Activated CD4-positive, alpha-beta T cell treated with anti-CD3 and anti-CD28 coated beads, Interleukin-2, Interleukin-4, amounts not matched to agents 100 ng/mL and 50 ng/mL, durations not matched to agents 16 hours and 8 hours (primary cell): Measurements from ENCODE around the gene HNF4A.

Experiments used
- DNase-seq: peaks from one replicate; pipeline ENCODE4 v3.0.0-alpha.2; 2020; ENCODE audit warnings: low spot score

The HNF4A gene

DNA sequence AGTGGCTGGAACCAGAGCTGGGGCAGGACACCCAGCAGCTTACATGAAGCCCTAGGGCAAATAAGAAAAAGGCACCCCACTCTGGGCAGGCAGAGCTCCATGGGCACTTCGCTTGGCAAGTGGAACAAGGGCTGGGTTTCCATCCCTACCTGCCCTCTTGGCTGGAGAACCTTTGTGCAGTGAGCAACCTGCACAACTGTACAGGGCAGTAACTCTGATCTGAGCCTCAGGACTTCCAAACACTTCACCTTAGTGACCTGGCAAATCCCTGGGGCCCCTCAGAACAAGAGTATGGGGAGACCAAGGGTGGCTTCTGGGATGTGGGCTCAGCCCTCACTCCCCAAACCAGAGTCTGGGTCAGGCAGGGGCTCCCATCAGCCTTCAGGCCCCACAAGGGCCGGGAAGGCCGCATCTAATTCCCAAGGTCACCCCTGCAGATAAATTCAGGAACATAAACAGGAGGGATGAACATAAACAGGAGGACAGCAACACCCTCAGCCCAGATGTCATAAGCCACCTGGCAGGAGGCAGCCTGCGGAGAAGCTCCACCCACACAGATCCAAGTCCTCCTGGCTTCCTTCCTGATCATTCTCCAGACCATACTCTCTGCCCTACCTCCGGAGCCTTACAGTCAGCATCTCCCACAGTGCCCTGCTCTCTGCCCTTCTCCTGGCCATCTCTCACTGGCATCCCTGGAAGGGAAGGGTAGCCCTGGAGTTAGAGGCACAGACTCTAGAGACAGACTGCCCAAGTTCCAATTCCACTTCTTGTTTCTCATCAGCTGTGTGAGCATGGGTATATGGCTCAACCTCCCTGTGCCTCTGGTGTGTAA is 37.5 kb downstream of the HNF4A start:
- DNase-seq = no peak

- DNase-seq = no peak
Measured at GRCh38 chr20:44393608-44394451, 38.3 kb downstream of the HNF4A start.

GRCh38 chr20:44394452-44394701 is 38.9 kb downstream of the HNF4A start:
- DNase-seq = no peak

- no peak for DNase-seq
Measured at GRCh38 chr20:44394702-44395460, 39.4 kb downstream of the HNF4A start.

DNA sequence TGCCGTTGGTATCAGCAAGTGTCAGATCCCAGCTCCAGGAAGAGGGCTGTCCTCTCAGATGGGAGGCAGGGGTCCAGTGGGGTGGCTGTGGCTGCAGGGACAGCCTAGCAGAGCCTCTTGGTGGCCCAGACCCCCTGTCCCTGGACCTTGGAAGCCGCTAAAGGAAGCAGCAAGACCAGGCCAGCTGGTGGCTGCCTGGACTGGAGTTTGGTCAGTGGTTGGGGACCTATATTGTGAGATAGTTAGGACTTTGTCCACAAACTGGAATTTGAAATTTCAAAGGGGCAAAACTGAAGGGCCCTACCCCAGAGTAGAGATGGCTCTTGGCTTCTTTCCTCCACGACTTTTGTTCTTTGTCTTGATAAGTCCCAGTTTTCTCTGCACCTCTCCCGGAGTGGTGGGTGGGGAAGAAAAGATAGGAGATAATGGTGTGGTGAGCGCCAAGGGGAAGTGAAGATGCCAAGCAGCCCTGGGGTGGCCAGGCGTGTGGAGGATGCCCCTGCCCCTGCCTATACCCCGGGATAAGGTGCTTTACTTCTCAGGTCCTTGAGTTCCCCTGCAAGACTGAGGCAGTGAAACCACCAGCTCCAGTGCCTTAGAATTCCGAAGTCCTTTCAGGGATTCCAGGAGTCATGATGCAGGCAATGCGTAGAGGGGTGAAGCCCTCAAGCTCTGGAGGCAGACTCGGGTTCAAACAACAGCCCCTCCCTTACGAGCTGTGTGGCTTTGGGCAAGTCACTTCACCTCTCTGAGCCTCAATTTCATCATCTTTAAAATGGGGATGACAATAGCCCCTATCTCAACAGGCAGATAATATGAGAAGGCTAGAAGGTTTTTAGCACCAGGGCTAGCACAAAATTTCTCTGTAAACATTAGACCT is 40.2 kb downstream of the HNF4A start:
- no peak for DNase-seq

DNA sequence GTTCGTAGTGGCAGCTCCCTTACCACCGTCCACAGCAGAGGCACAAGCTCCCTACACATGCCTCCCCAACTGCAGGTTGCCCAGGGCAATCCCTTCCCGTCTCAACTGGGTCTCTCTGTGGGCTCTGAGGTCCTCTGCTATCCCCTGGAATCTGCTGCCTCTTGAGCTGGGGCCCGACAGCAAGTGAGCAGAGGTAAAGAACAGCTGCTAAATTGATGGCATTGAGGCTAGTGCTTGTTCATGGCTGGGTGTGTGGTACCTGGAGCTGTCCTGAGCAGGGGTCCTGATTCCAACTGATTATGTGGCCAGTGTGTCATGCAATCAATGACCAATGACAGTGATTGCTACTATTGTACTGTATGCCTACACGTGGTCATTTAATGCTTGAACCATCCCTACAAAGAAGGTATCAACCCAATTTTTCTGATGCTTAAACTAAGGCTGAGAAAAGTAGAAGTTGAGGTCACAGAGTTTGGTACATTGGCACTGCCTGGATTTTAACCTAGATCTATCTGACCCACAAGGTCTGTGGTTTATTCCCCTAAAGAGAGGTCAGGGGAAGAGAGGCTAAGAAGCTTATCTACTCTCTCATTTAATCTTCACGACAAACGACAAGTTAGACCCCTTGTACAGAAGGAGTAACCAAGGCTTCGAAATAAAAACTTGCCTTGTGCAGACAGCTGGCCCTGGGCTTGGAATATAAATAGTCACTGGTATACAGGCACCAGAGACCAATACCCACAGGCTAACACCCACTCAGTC is 41.1 kb downstream of the HNF4A start:
- DNase-seq = no peak

GRCh38 chr20:44398335-44398734 is 42.8 kb downstream of the HNF4A start:
- DNase-seq = no peak

DNA sequence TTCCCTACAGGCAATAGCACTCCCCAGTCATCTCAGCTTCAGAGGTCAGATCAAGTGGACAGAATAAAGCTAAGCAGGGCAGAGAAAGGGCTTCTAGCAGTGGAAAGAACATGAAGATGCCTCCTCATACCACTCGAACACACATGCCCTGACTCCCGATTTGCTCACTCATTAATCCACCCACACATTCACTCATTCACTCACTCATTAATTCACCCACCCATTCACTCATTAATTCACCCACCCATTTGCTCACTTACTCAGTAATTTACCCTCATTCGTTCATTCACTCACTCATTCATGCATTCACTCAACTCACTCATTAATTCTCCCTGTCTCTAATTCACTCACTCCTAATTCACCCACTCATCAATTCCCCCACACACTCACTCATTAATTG is 43.9 kb downstream of the HNF4A start:
- no peak for DNase-seq

GRCh38 chr20:44400671-44400969 is 45.1 kb downstream of the HNF4A start:
- no peak for DNase-seq

DNA sequence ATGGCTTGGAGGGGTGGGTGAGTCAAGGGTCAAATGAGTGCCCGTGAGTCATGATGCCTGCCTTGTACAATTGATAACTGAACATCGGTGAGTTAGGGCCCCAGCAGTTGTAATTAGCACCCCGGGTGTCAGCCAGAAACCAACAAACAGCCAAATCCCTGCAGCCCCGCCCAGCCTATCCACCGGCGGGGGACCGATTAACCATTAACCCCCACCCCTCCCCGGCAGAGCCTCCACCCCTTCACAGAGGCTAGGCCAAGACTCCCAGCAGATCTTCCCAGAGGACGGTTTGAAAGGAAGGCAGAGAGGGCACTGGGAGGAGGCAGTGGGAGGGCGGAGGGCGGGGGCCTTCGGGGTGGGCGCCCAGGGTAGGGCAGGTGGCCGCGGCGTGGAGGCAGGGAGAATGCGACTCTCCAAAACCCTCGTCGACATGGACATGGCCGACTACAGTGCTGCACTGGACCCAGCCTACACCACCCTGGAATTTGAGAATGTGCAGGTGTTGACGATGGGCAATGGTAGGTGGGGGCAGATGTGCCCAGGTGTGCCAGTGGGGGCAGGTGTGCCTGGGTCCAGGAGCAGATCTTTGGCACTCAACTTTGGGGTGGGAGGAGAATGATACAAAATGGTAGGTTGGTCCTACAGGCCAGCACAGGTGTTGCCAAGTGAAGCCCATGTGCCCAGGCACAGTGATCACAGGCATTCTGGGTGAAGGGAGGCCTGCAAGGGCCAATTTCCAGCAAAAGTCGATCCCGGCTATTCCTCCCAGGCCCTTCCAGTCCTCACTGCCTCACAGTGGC is 45.7 kb downstream of the HNF4A start:
- no peak for DNase-seq

DNA sequence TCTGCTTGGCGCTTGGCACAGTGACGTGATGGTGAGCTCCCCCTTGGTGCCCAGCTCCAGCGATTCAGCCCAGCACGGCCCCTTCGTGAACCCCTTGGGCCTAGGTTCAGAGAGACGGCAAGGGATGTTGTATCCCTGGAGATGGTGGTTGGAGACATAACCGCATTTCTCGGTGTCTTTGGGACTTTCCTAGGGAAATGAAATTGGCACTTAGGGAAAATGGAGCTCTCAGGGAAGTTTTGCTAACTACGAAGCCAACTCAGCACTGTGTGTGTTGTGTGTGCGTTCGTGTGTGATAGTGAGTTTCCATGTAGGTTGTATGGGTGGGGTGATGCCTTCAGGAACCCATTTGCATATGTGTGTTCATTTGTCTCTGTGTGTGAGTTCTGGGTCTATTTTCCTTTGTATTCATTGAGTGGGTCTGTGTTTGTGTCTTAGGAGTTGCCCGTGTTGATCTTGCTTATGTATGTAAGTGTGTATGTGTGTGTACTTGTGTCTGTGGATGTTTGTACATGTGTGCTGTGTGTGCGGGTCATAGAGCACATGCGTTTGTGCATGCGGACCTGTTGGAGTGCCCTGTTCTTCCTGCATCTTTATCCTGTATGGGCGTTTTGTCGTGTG is 46.4 kb downstream of the HNF4A start:
- no peak for DNase-seq

DNA sequence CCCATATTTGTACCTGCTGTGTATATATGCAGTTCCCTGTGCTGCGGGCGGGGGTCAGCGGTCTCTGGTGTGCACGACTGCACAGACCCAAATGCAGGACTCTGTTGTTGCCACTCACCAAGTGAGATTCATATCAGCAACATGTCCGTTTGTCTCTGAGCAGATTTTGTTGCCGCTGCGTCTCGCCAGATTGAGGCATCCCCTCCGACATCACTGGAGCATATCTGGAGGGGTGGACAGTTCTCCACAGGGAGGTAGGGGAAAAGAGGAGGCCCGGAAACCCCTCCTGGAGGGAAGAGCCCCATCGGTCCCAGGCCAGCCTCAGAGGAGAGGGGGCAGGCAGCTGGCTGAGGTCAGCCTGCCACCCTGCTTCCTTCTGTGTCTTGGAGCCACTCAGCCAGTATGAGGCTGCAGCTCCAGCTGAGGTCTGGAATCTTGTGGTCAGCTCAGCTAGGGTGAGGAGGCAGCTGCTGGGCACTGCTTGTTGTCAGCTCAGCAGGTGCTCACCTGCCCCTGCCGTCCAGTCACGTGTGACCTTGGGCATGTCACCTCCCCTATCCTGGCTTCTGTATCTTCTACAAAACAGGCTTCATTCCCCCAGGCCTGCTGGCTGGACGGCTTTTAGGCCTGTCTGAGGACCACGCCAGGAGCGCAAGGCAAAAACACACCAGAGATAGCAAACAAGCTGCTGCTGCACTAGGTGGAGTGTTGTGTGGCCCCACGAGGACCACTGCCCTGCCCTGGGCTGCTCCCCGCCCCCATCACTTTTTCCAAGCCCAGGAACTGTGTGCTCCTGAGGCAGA is 47.1 kb downstream of the HNF4A start:
- DNase-seq = no peak

- no peak for DNase-seq
Measured at GRCh38 chr20:44403194-44404112, 48.0 kb downstream of the HNF4A start.

GRCh38 chr20:44404204-44405181 is 49.0 kb downstream of the HNF4A start:
- DNase-seq = no peak

DNA sequence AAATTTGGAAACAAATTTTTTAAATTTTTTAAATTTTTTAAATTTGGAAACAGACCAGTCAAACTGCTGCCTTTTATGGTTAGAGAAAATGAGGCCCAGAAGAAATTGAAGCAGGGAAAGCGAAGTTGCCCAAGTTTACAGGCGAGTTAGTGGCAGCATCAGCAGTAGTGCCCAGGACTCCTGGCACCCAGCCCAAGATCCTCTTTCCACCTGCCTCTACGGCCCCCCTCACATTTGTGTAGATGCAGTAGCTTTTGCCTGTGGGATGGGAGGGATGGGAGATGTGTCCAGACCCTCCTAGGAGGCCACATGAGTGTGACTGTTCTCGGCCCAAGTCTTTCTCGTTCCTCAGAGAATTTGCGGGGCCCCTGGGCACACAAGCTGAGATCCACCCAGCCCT is 49.8 kb downstream of the HNF4A start:
- DNase-seq = no peak

DNA sequence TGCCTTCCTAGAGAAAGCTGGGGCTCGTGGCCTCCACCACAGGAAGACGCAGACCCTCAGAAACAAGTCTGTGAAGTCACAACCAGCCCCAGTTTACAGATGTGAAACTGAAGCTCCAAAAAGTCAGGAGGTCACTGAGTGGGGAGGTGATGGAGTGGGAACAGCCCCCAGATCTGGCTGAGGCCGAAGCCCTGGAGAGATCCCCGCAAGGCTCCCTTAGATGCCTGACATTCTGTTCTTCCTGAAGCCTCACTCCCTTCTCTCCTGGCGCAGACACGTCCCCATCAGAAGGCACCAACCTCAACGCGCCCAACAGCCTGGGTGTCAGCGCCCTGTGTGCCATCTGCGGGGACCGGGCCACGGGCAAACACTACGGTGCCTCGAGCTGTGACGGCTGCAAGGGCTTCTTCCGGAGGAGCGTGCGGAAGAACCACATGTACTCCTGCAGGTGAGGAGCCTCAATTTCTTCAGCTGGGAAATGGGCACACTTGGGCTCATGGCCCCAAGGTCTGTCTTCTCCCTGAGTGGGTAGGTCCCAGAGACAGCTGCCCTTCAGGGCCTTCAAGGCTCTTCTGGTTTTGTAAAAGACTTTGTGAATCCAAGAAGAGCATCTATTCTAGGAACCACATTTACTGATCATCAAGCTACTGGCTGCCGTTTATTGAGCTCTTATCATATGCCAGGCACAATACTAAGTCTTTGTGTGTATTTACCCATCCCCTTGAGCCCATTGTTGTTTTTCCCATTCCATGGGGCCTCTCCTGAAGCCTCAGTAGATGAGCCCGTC is 50.5 kb downstream of the HNF4A start:
- DNase-seq = no peak
